WTC11 (cell line): Measurements from ENCODE around the gene SMARCA5. TPM values are rescaled to one million over a fixed set of nuclear protein-coding genes. Genes with fewer than 3 reads are reported as not detected.

Experiments used
- ATAC-seq: fragments of 200-7000 bp; cut with Tn5 transposase; 2 replicates; pipeline ENCODE4 v1.10.0; 2021; ENCODE audit warnings: mild to moderate bottlenecking, moderate library complexity
- CTCF ChIA-PET: fragments of 300-600 bp; sonication (Branson Sonifier 250); formaldehyde crosslinking; loops from one replicate; lab custom pipeline; 2021; ENCODE audit warnings: antibody characterized with exemption; lab: Charles Lee
- POLR2A ChIA-PET: fragments of 350-600 bp; sonication (Branson Sonifier 250); formaldehyde crosslinking; loops from one replicate; lab custom pipeline; 2021; ENCODE audit warnings: antibody characterized with exemption; lab: Charles Lee
- DNase-seq: peaks from one replicate; pipeline ENCODE4 v3.0.0; 2021; ENCODE audit warnings: low spot score
- H3K27ac Mint-ChIP-seq: 2 replicates; pipeline ENCODE4 v1.8.0; 2021; ENCODE audit warnings: mixed read lengths
- H3K27me3 Mint-ChIP-seq: 2 replicates; pipeline ENCODE4 v1.8.0; 2021; ENCODE audit warnings: low read depth, mild to moderate bottlenecking, moderate library complexity, mixed read lengths
- H3K36me3 Mint-ChIP-seq: 2 replicates; pipeline ENCODE4 v1.8.0; 2021; ENCODE audit warnings: mixed read lengths
- H3K4me1 Mint-ChIP-seq: 2 replicates; pipeline ENCODE4 v1.8.0; 2022; ENCODE audit warnings: mixed read lengths
- H3K4me3 Mint-ChIP-seq: 2 replicates; pipeline ENCODE4 v1.8.0; 2021; ENCODE audit warnings: mild to moderate bottlenecking, moderate library complexity, mixed read lengths
- H3K9me3 Mint-ChIP-seq: 2 replicates; pipeline ENCODE4 v1.8.0; 2021; ENCODE audit warnings: mixed read lengths
- ATF1 ChIP-seq: sonication (generic); formaldehyde crosslinking; IDR thresholded peaks from 2 replicates; pipeline ENCODE4 v1.8.1; 2023; ENCODE audit warnings: mild to moderate bottlenecking, moderate library complexity, missing genetic modification reagents
- ERG ChIP-seq: fragments of 250-450 bp; sonication (Bioruptor Pico); IDR thresholded peaks from 2 replicates; pipeline ENCODE4 v1.8.0; 2021; ENCODE audit warnings: mild to moderate bottlenecking
- ETV6 ChIP-seq: sonication (generic); formaldehyde crosslinking; IDR thresholded peaks from 2 replicates; pipeline ENCODE4 v1.8.1; 2022; ENCODE audit warnings: mild to moderate bottlenecking, missing genetic modification reagents
- FOXJ3 ChIP-seq: sonication (generic); formaldehyde crosslinking; IDR thresholded peaks from 2 replicates; pipeline ENCODE4 v1.9.0; 2021; ENCODE audit warnings: missing genetic modification reagents, mild to moderate bottlenecking, borderline replicate concordance
- FOXP4 ChIP-seq: sonication (generic); formaldehyde crosslinking; IDR thresholded peaks from 2 replicates; pipeline ENCODE4 v1.8.0; 2022; ENCODE audit warnings: mild to moderate bottlenecking, missing genetic modification reagents
- GABPB1 ChIP-seq: sonication (generic); formaldehyde crosslinking; IDR thresholded peaks from 2 replicates; pipeline ENCODE4 v1.8.1; 2023; ENCODE audit warnings: mild to moderate bottlenecking, missing genetic modification reagents
- GRHL2 ChIP-seq: fragments of 250-450 bp; sonication (Bioruptor Pico); IDR thresholded peaks from 2 replicates; pipeline ENCODE4 v1.8.0; 2022; ENCODE audit warnings: mild to moderate bottlenecking, moderate library complexity; ENCODE audit not compliant: insufficient replicate concordance, severe bottlenecking
- MYBL2 ChIP-seq: sonication (generic); formaldehyde crosslinking; IDR thresholded peaks from 2 replicates; pipeline ENCODE4 v1.8.1; 2023; ENCODE audit warnings: mild to moderate bottlenecking, moderate library complexity, missing genetic modification reagents
- NFATC4 ChIP-seq: fragments of 250-450 bp; sonication (Bioruptor Pico); IDR thresholded peaks from 2 replicates; pipeline ENCODE4 v1.9.0; 2021; ENCODE audit warnings: mild to moderate bottlenecking
- NR1H2 ChIP-seq: sonication (generic); formaldehyde crosslinking; IDR thresholded peaks from 2 replicates; pipeline ENCODE4 v1.9.0; 2021; ENCODE audit warnings: mild to moderate bottlenecking, moderate library complexity, missing genetic modification reagents
- PREB ChIP-seq: sonication (generic); formaldehyde crosslinking; IDR thresholded peaks from 2 replicates; pipeline ENCODE4 v1.8.1; 2022; ENCODE audit warnings: mild to moderate bottlenecking, missing genetic modification reagents, moderate library complexity, borderline replicate concordance
- RORB ChIP-seq: fragments of 250-450 bp; sonication (Bioruptor Pico); IDR thresholded peaks from 2 replicates; pipeline ENCODE4 v1.9.0; 2021; ENCODE audit warnings: mild to moderate bottlenecking
- SMAD3 ChIP-seq: sonication (generic); formaldehyde crosslinking; IDR thresholded peaks from 2 replicates; pipeline ENCODE4 v1.8.0; 2022; ENCODE audit warnings: missing genetic modification reagents, mild to moderate bottlenecking, borderline replicate concordance
- SMAD4 ChIP-seq: sonication (generic); formaldehyde crosslinking; IDR thresholded peaks from 2 replicates; pipeline ENCODE4 v1.8.0; 2022; ENCODE audit warnings: mild to moderate bottlenecking, missing genetic modification reagents
- TCF7 ChIP-seq: sonication (generic); formaldehyde crosslinking; IDR thresholded peaks from 2 replicates; pipeline ENCODE4 v1.8.0; 2022; ENCODE audit warnings: mild to moderate bottlenecking, low read depth, missing genetic modification reagents, moderate library complexity
- USF1 ChIP-seq: sonication (generic); formaldehyde crosslinking; IDR thresholded peaks from 2 replicates; pipeline ENCODE4 v1.8.0; 2022; ENCODE audit warnings: mild to moderate bottlenecking, missing genetic modification reagents
- ZBTB43 ChIP-seq: sonication (generic); formaldehyde crosslinking; IDR thresholded peaks from 2 replicates; pipeline ENCODE4 v1.8.1; 2023; ENCODE audit warnings: mild to moderate bottlenecking, missing genetic modification reagents
- ZNF425 ChIP-seq: fragments of 250-450 bp; sonication (Bioruptor Pico); conservative IDR thresholded peaks from 2 replicates; pipeline ENCODE4 v1.9.0; 2021; ENCODE audit warnings: mild to moderate bottlenecking
- ZNF532 ChIP-seq: fragments of 250-450 bp; sonication (Bioruptor Pico); IDR thresholded peaks from 2 replicates; pipeline ENCODE4 v1.9.0; 2021; ENCODE audit warnings: mild to moderate bottlenecking, borderline replicate concordance
- ZNF671 ChIP-seq: fragments of 250-450 bp; sonication (Bioruptor Pico); IDR thresholded peaks from 2 replicates; pipeline ENCODE4 v1.8.0; 2021; ENCODE audit warnings: mild to moderate bottlenecking
- total RNA-seq: library from RNA; stranded (reverse); gene quantifications from 3 replicates; pipeline ENCODE4 v1.2.3, GENCODE V29; 2021

The SMARCA5 gene
- total RNA-seq, 1 experiment from 2014 or later: 98.8 TPM

- POLR2A ChIA-PET: no interaction called here
- Mint-ChIP-seq H3K9me3 (peaks cover 29% of the 10 kb centered on the region), H3K27me3 (no peaks in the 10 kb centered on the region), H3K4me1 (no peaks in the 10 kb centered on the region), H3K4me3 (no peak overlapping the region), H3K27ac (no peak overlapping the region), H3K36me3 (peaks cover 7% of the 10 kb centered on the region; the same call in 1 of the 2 replicates)
- CTCF ChIA-PET: no interaction called here
- TF ChIP-seq RORB (CRISPR knock-in tag): no peak
- no peak for TF ChIP-seq USF1
- TF ChIP-seq TCF7: no peak
- TF ChIP-seq NR1H2 (CRISPR knock-in tag): no peak
- no peak for TF ChIP-seq SMAD3
- TF ChIP-seq ERG (CRISPR knock-in tag): no peak
- no peak for TF ChIP-seq ZNF671
- TF ChIP-seq FOXJ3 (CRISPR knock-in tag): no peak
- no peak for TF ChIP-seq FOXP4
- no peak for TF ChIP-seq ETV6 (CRISPR knock-in tag)
- DNase-seq (no peak), ATAC-seq (no peak)
These were observed 74.2 kb downstream of the SMARCA5 start for GRCh38 chr4:143587703-143588102.

GRCh38 chr4:143597276-143597675, 83.8 kb downstream of the SMARCA5 start:
- no peak for ATAC-seq

More at GRCh38 chr4:143597276-143597675, 83.8 kb downstream of the SMARCA5 start:
- peaks cover 20% of the 10 kb centered on the region for H3K9me3 Mint-ChIP-seq
- H3K27me3 Mint-ChIP-seq: peaks cover 3% of the 10 kb centered on the region
- H3K4me1 Mint-ChIP-seq: peaks cover 7% of the 10 kb centered on the region
- ChIA-PET CTCF (no interaction called here), POLR2A (no interaction called here)
- H3K27ac Mint-ChIP-seq: no peak overlapping the region
- TF ChIP-seq ZNF532 (no peak), GABPB1 (CRISPR knock-in tag) (no peak), MYBL2 (CRISPR knock-in tag) (no peak), PREB (no peak), SMAD3 (no peak), NR1H2 (CRISPR knock-in tag) (no peak), SMAD4 (CRISPR knock-in tag) (no peak), NFATC4 (CRISPR knock-in tag) (no peak), ZBTB43 (CRISPR knock-in tag) (no peak), GRHL2 (CRISPR knock-in tag) (no peak), ZNF425 (CRISPR knock-in tag) (no peak), USF1 (no peak), ATF1 (CRISPR knock-in tag) (no peak)
- peaks cover 7% of the 10 kb centered on the region for H3K36me3 Mint-ChIP-seq
- no peak overlapping the region for H3K4me3 Mint-ChIP-seq
- DNase-seq: no peak
